Measurements from ENCODE around the gene WDR90.
"Not testable (repeated sequence)": the region's sequence is repeated elsewhere in the genome, so short reads cannot be mapped to it uniquely, and the experiment has no call there.

The WDR90 gene

DNA sequence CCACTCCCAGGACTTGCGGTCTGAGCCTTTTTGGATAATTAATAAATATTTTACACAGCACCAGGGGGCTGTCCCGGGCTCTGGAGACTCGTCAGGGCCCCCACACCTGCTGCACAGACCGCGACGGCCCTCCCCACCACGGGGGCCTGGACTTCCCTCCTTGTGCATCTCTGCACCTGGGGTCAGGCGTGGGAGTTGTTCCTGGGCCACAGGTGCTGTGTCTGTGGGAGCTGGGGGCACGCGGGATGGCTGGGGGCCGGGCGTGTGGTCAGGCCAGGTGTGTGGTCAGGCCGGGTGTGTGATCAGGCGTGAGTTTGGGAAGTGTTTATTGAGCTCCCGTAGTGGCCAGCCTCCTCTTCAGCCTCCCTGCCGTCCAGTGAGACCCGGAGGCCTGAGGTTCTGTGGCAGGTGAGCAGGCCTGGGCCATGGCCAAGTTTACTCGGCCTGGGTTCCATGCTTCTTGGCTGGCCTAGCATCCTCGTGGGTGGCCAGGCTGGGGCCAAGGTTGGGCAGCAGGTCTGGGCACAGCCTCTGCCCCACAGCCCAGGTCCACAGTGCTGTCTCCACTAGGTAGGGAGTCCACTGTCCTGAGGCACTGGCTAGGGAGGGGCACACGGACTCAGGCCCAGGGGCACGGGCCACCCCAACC lies 29.2 kb downstream of the WDR90 start:
- no peak for DNase-seq

DNA sequence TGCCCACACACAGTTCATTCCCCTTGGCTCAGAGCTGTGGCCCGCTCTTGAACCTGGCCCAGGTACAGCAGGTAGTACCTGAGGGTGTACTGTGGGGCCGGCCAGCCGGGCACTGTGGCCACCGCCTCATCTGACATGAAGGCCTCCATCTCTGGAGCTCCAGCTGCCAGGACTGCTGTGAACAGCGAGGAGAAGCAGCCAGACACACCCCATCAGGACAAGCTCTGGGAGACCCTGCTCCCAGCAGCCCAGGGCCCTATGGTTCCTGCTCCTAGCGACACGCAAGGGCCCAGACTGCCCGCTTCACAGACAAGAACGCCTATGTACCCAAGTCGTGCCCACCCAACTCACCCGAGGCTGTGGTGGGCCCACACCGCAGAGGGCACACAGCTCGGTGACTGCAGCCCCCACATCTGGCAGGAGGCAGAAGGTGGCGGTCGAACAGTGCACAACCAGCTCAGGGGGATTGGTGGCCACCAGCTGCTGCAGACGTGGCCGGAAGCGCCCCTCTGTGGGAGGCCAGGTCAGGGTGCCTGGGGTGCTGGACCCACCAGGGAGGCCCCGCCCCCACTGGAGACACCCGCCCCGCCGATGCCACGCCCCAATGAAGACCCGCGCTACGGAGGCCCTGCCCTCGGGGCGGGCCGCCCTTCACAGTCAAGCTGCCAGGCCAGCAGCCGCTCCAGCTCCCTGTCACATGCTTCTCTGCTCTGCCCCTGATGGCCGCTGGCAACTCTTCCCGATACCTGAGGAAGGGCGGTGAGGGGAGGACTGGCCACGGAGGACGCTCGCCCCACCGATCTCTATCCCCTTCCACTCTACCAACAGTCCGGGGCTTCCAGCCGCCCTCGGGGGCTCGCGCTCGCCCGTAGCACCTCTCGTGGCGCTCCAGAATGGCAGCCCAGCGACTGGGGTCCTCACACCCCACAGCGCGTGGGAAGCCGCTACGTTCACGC lies 30.0 kb downstream of the WDR90 start:
- no peak for DNase-seq

DNA sequence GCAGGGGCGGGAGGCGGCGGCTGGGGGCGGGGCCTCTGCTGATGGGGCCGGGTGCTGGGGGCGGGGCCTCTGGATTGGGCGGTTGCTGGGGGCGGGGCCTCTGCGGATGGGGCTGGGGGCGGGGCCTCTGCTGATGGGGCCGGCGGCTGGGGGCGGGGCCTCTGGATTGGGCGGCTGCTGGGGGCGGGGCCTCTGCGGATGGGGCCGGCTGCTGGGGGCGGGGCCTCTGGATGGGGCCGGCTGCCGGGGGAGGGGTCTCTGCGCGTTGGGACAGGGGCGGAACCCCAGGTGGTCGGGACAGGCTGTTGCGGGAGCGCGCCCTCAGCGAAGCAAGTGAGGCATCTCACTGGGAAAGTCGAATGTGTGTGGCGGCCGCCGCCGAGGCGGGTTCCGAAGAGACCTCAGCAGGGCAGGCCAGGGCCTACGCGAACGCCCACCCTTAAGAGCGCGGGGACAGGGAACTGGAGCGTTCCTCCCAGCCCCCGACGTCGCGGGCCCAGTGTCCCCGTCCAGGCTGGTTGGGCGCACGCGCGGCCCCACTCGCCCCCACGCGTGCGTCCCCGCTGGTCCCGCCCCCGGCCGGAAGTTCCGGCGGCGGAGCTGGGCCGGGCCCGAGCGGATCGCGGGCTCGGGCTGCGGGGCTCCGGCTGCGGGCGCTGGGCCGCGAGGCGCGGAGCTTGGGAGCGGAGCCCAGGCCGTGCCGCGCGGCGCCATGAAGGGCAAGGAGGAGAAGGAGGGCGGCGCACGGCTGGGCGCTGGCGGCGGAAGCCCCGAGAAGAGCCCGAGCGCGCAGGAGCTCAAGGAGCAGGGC lies 30.9 kb downstream of the WDR90 start, which contains the start of gene STUB1:
Gene STUB1, plus strand, starts transcription at position 597 of the 811 bp plus-strand sequence. Its CDS starts 116 bp downstream, at position 713.
- DNase-seq = no peak

DNA sequence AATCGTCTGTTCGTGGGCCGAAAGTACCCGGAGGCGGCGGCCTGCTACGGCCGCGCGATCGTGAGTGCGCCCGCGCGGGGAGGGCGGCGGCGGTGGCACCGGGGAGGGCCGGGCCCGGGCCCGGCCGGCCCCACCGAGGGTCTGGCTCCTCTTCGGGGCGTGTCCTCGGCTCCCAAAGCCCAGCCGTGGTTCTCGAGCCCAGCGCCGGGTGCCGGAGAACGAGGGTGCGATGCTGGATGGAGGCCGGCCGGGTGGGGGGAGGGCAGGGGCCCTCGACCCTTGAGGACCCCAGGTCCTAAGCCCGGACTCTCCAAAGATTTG lies 31.4 kb downstream of the WDR90 start:
- no peak for DNase-seq

DNA sequence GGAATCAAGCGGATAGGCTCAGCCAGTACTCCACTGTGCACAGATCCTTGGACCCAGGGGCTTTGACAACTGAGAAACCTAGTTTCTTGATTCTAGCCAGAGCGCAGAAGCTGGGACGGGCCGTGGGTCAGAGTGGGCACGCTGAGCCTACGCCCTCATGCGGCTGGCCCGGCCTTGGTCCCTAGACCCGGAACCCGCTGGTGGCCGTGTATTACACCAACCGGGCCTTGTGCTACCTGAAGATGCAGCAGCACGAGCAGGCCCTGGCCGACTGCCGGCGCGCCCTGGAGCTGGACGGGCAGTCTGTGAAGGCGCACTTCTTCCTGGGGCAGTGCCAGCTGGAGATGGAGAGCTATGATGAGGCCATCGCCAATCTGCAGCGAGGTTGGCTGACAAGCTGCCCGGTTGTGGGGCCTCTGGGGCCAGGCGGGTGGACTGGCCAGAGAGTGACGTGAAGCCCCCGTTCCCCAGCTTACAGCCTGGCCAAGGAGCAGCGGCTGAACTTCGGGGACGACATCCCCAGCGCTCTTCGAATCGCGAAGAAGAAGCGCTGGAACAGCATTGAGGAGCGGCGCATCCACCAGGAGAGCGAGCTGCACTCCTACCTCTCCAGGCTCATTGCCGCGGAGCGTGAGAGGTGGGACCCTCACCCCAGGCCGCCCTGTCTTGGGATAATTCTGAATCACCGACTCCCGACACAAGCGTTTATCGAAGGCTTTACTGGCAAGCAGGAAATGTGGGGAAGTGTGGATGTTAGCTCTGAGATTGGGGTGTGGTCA lies 32.0 kb downstream of the WDR90 start:
- no peak for DNase-seq

DNA sequence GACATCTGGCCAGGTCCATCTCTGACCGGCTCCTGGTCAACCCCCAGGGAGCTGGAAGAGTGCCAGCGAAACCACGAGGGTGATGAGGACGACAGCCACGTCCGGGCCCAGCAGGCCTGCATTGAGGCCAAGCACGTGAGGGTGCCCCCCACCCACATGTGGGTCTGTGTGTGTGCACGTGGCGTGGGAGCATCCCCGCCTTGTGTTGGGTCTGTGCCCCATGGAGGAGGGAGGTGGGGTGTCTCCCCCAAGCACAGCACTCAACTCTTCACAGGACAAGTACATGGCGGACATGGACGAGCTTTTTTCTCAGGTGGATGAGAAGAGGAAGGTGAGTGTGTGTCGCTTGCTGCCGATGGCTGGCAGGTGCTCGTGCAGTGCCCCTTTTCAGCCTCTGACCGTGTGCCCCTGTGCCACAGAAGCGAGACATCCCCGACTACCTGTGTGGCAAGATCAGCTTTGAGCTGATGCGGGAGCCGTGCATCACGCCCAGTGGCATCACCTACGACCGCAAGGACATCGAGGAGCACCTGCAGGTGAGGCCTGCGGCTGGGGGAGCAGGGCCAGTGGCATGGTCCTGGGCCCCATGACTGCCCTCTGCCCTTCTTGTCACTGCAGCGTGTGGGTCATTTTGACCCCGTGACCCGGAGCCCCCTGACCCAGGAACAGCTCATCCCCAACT lies 32.7 kb downstream of the WDR90 start:
- DNase-seq = no peak

DNA sequence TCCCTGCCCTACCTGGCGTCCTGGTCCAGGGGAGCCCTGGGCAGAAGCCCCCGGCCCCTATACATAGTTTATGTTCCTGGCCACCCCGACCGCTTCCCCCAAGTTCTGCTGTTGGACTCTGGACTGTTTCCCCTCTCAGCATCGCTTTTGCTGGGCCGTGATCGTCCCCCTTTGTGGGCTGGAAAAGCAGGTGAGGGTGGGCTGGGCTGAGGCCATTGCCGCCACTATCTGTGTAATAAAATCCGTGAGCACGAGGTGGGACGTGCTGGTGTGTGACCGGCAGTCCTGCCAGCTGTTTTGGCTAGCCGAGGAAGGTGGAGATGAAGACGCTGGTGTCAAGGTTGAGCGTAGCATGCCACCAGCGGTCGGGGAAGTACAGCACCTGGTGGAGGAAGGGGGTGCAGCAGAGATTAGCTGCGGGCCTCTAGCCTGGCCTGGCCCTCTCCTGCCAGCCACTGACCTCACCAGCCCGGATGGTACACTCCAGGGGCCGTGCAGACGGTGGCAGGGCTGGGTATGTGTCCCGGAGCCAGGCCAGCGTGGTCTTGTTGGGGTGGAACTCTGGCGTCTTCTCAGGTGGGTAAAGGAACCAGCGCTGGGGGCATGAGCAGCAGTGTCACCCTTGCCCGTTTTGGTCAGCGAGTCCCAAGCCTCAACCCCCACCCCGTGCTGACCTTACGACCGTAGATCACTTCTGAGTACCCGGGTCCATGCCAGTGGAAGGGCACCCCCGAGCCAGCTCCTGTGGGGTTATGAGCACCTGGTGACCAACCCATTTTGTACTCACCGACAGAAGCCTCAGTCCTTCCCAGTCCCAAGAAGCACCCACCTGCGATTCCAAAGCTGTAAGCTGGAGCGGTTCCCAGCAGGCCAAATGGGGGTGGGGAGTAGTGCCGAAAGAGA lies 33.6 kb downstream of the WDR90 start:
- no peak for DNase-seq

DNA sequence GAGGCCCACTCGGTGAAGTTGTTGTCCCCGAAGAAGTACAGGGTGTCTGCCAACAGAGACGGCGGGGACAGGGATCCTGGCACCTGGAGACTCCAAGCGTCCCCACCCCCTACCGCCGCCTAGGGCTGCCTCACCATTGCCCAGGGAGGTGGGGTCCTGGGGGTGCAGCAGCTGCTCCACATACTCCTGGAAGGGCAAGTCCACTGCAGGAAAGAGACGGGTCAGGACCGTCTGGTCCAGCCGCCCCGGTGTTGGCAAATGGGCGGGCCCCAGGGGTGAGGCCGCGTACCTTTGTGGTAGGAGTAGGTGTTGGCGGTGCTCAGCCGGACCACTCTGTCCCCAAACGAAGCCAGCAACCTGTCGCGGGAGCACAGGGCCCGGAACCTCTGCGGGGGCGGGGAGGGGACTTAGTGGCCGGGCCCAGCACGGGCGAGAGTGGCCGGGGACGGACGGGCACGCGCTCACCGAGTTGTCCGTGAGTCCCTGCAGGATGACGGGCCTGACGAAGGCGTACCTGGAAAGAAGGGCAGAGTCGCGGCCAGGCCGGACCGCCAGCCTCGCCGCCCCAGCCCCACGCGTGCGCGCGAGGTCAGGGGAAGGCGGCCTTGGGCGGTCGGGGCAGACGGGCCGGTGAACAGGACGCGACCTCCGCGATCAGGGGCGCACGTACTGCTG lies 34.4 kb downstream of the WDR90 start:
- no peak for DNase-seq

DNA sequence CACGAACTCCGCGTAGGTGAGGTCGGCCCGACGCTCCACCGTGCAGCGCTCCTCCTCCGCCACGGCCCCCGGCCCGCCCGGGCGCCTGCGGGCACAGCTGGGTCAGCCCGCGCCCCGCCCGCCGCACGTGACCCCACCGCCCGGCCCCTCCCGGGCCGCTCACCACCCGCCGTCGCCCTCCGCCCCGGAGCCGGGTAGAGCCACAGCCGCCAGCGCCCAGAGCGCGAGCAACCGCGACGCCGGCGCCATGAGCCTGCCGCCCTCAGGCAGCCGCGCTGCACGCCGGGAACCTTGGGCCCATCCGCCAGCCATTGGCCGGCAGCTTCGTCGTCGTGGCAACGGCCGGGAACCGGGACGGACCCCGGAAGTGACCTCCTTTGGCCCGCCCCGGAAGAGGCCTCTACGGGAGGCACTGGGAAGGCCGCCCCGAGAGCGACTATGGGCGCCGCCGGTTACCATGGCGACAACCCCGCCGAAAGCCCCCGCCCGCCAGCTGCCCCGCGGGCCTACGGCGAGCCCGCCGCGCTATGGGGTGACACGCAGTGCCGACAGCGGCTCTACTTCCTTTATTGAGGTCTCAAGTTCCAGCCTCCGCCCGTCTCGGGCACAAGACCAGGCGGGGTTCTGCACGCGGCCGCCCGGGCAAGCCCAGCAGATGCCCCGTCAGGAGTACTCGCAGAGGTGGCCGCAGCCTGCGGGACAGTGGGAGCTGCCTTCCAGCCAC lies 35.1 kb downstream of the WDR90 start, which contains the start of gene JMJD8:
Gene JMJD8, minus strand, starts transcription at position 264 of the 724 bp plus-strand sequence. Its CDS starts 15 bp downstream, at position 249.
- peak; percentile 95 for DNase-seq

DNA sequence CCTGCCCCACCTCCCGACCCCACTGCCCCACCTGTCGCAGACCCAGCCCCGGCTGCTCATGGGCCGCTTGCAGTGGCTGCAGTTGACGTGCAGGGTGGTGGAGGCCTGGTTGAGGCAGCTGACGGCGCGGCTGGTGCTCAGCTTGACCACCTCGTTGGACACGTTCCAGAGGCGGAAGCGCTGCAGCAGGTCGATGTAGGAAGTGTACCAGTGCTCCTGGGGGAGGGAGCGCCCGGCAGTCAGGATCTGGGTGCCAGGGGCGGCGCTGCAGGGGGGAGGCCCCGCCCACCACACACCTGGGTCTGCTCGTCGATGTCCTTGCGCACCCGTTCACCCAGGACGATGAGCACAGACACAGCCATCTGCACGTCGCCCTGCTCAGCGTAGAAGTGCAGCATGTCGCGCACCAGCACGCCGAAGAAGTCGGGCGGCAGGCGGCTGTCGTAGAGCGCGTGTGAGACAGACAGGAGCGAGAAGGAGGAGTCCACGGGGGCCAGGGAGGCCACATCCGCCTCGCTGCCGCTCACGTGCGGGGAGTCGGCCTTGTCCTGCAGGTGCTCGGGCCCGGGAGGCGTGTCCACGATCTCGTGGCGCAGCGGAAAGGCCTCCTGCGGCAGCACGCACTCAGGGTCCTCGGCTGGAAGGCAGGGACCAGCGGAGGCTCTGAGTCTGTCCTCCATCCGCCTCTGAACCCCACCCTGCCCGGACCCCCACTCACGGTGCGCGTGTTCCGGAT lies 36.0 kb downstream of the WDR90 start:
- no peak for DNase-seq

DNA sequence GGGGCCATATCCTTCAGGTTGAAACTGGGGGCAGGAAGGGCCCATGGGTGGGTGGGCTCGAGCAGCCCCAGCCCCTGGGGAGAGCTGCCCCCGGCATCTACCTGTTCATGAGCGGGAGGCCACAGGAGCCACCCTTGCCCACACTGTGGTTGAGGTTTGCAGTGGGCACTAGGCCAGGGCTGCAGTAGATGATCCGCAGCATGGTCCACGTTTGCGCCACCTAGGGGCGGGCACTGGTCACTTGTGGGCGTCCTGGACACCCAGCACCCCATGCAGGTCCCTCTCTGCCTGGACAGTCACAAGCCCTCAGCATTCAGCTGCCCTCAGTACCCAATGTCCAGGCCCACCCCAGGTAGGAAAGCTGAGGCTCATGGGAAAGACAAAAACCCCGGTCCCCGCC lies 36.8 kb downstream of the WDR90 start:
- no peak for DNase-seq

DNA sequence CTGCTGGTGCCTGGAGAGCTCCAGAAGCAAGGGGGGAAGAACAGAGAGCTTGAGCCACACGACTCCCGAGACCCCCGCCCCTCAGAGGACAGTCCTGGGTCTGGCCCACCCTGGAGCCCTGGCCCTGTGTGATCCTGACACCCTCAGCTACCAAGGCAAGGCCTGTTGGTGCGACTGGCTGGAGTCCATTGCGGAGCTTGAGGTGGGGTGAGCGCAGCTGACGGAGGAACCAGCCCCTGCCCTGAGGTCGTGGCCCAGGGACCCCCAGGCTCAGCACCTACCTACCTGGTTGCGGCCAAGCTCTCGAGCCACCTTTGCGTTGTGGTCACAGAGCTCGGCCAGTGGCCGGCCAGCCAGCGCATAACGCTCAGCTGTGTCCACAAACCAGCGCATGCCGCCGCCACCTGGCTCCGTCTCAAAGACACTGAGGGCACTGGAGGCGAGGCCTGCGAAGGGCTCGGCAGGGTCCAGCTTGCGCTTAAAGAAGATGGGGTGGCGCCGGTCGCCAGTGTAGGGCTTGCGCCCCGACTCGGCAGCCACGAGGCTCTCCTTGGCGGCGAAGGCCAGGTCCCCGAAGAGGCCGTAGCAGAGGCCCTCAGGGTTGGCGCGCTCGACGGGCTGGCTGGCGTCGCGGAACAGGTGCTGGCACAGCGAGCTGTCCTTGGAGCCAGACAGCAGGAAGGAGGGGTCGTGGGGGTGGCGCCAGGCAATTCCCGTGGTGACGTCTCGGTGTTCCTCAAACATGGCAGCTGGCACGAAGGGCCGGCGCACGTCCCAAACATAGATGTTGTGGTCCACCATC lies 37.5 kb downstream of the WDR90 start:
- DNase-seq = no peak

GRCh38 chr16:687499-687898 lies 38.3 kb downstream of the WDR90 start:
- no peak for DNase-seq

DNA sequence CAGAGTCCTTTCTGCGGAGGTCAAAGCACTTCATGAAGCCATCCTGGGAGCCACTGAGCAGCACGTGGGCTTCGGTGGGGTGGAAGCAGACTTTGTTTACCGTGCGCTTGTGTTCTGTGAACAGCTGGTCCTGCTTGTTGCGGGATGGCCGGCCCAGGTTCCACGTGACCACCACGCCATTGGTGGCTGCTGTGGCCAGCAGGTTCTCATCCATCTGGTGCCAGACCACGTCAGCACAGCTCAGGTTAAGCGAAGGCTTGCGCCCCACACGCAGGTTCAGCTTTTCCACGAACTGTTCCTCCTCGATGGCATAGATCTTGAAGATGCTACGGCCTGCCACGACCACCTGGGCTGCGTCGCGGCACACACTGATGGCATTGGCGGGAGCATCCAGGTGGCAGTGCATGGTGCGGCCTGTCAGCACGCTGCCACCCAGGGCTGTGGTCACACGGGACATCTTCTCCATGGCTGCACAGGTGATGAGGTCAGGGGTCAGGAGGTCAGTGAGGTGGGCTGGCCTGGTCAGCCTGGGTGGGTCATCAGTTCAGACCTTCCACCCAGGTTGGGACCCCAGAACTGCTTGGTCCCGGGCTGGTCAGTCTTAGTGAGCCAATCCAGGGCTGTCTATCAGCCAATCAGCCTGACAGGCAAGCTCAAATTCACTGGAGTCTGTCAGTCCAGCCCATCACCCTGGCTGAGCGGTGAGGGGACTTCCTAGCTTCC lies 40.2 kb downstream of the WDR90 start:
- DNase-seq = no peak

- DNase-seq = not testable (repeated sequence)
Measured at GRCh38 chr16:691242-691641, 42.1 kb downstream of the WDR90 start.

GRCh38 chr16:692356-693108 lies 43.4 kb downstream of the WDR90 start:
- DNase-seq = no peak
